Activated T-cell treated with anti-CD3 and anti-CD28 coated beads, Interleukin-2, amount 50 U/mL, for 1 hour (primary cell): ENCODE results near the gene CEBPG.
A peak's percentile ranks its signal among the peaks of the same experiment; 100 is the strongest.

Experiments used
- DNase-seq: peaks from one replicate; pipeline ENCODE4 v3.0.0-alpha.2; 2020

Gene CEBPG

GRCh38 chr19:33384983-33385382 is 11.5 kb downstream of the CEBPG start:
- DNase-seq, result peak; percentile 5

GRCh38 chr19:33385956-33386355 is 12.4 kb downstream of the CEBPG start:
- peak; percentile 10 for DNase-seq

GRCh38 chr19:33386361-33386858 is 12.9 kb downstream of the CEBPG start:
- DNase-seq, result peak; percentile 14

GRCh38 chr19:33387351-33388230 is 14.1 kb downstream of the CEBPG start:
- peak; percentile 15 for DNase-seq

- DNase-seq, result peak; percentile 11
These were observed 14.8 kb downstream of the CEBPG start for GRCh38 chr19:33388231-33388724.

GRCh38 chr19:33388725-33389420 is 15.4 kb downstream of the CEBPG start:
- peak; percentile 10 for DNase-seq

- DNase-seq, result peak; percentile 11
These were observed 16.1 kb downstream of the CEBPG start for GRCh38 chr19:33389421-33390100.

GRCh38 chr19:33390101-33390907 is 16.8 kb downstream of the CEBPG start:
- DNase-seq, result no peak

- no peak for DNase-seq
These were observed 17.6 kb downstream of the CEBPG start for GRCh38 chr19:33390908-33391630.

- DNase-seq, result no peak
These were observed 18.2 kb downstream of the CEBPG start for GRCh38 chr19:33391631-33392249.

GRCh38 chr19:33392341-33393285 is 19.1 kb downstream of the CEBPG start:
- DNase-seq, result no peak

GRCh38 chr19:33393286-33394005 is 19.9 kb downstream of the CEBPG start:
- no peak for DNase-seq

- no peak for DNase-seq
These were observed 20.7 kb downstream of the CEBPG start for GRCh38 chr19:33394006-33394722.

GRCh38 chr19:33394723-33395560 is 21.4 kb downstream of the CEBPG start:
- DNase-seq, result no peak

- no peak for DNase-seq
These were observed 22.3 kb downstream of the CEBPG start for GRCh38 chr19:33395561-33396550.
